ENCODE measurements around the gene CLSTN2. TPM values are rescaled to one million over a fixed set of nuclear protein-coding genes. Genes with fewer than 3 reads are reported as not detected.

CLSTN2 gene
- total RNA-seq, 1 donor from 2014 or later: 80.9 TPM

DNA sequence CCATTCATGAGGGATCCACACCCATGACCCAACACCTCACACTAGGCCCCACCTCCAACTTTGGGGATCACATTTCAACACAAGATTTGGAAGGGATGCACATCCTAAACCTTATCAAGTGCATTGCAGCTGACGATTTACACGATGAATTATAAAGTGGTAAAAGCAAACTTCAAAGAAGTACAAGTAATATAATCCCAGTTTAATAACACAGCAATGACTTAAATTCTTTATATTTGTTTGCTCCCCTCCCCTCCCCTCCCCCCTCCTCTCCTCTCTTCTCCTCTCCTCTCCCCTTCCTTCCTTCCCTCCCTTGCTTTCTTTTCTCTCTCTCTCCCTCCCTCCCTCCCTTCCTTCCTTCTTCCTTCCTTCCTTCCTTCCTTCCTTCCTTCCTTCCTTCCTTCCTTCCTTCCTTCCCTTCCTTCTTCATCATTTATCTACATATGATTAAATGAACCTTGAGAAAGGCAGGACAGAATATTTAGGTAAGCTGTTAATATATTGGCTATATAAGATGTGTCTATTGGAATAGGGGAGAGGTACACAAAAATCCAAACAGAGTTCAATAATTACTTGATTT is 46.3 kb upstream of the CLSTN2 start:
- no peaks in the 10 kb centered on the region for H3K36me3 Mint-ChIP-seq (ENCODE audit: low read depth, unreplicated experiment)
- no peak for DNase-seq (ENCODE audit: low read depth)
- no peak overlapping the region for H3K27ac ChIP-seq (ENCODE audit: low read depth, low read length)
- H3K79me2 ChIP-seq (ENCODE audit: insufficient read depth, low read length): no peaks in the 10 kb centered on the region
- no peaks in the 10 kb centered on the region for H3K4me1 ChIP-seq (ENCODE audit: insufficient read depth, low read length)
- no peaks in the 10 kb centered on the region for H3K36me3 ChIP-seq (ENCODE audit: insufficient read depth, low read length)
- no peak overlapping the region for H2AFZ ChIP-seq (ENCODE audit: low read depth, low read length)
- no peak overlapping the region for H3K4me3 ChIP-seq (ENCODE audit: insufficient read depth, low read depth, low read length)
- no peak for TF ChIP-seq CTCF (IDR thresholded peaks at IDR 0.05; ENCODE audit: insufficient read depth, low read depth, low read length)
- no peaks in the 10 kb centered on the region for H3K27me3 Mint-ChIP-seq (ENCODE audit: low read depth, unreplicated experiment)
- no peaks in the 10 kb centered on the region for H3K9me3 ChIP-seq (ENCODE audit: insufficient read depth, low read depth, low read length)
- peaks cover 2% of the 10 kb centered on the region for H3K9me3 Mint-ChIP-seq (ENCODE audit: unreplicated experiment)
- H3K4me3 Mint-ChIP-seq (ENCODE audit: unreplicated experiment): no peak overlapping the region
- H3K4me1 Mint-ChIP-seq (ENCODE audit: low read depth, unreplicated experiment): no peaks in the 10 kb centered on the region
- no peak overlapping the region for H3K27ac Mint-ChIP-seq (ENCODE audit: unreplicated experiment)
- no peaks in the 10 kb centered on the region for H4K20me1 ChIP-seq (ENCODE audit: insufficient read depth, low read length)
- H3K9ac ChIP-seq (ENCODE audit: low read length): no peak overlapping the region
- H3K27me3 ChIP-seq (ENCODE audit: insufficient read depth, low read length): no peaks in the 10 kb centered on the region
- H3K4me2 ChIP-seq (ENCODE audit: low read length): no peak overlapping the region
- FAIRE-seq: no peak

DNA sequence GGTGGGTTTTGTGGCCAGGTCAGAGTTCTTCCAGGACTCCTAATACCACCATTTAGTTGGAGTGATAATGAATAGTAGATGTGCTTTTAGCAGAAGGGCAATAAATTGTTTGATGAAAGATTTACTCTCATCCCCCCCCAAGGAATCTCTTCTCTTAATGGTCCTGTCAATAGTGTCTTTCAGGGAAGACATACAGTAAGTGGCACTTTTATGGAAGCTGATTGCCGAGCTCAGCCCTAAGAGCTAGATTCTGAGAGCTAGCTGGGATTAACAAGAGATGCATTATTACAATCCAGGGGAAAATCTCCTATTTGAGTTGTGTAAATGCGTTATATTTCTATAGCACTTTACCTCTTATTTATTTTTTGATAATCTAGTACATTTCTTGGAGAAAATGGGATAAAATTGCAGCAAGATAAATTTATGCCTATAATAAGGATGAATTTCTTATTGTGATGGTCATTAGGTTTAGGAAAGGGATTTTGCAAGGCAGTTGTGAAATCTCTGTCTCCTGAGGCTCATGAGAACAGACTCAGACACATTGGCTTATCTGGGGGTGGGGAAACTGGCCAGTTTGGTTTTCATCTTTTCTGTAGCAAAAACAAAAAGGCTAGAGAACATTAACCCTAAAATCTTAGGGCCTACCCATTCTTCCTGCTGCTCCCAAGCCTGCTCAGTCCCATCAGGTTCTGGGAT is 41.6 kb upstream of the CLSTN2 start:
- no peaks in the 10 kb centered on the region for H3K9me3 Mint-ChIP-seq (ENCODE audit: unreplicated experiment)
- no peak overlapping the region for H3K27ac Mint-ChIP-seq (ENCODE audit: unreplicated experiment)
- FAIRE-seq: no peak
- no peaks in the 10 kb centered on the region for H3K4me1 Mint-ChIP-seq (ENCODE audit: low read depth, unreplicated experiment)
- no peak for TF ChIP-seq CTCF (IDR thresholded peaks at IDR 0.05; ENCODE audit: insufficient read depth, low read depth, low read length)
- TF ChIP-seq EZH2 (IDR thresholded peaks at IDR 0.05; ENCODE audit: insufficient read depth, low read length): no peak
- Histone ChIP-seq H3K4me3 (ENCODE audit: insufficient read depth, low read depth, low read length) (no peak overlapping the region), H3K36me3 (ENCODE audit: insufficient read depth, low read length) (no peaks in the 10 kb centered on the region), H3K4me2 (ENCODE audit: low read length) (no peak overlapping the region), H3K4me1 (ENCODE audit: insufficient read depth, low read length) (no peaks in the 10 kb centered on the region), H3K27me3 (ENCODE audit: insufficient read depth, low read length) (no peaks in the 10 kb centered on the region), H2AFZ (ENCODE audit: low read depth, low read length) (no peak overlapping the region), H3K9me3 (ENCODE audit: insufficient read depth, low read depth, low read length) (no peaks in the 10 kb centered on the region), H4K20me1 (ENCODE audit: insufficient read depth, low read length) (no peaks in the 10 kb centered on the region), H3K79me2 (ENCODE audit: insufficient read depth, low read length) (no peaks in the 10 kb centered on the region), H3K27ac (ENCODE audit: low read depth, low read length) (no peak overlapping the region), H3K9ac (ENCODE audit: low read length) (no peak overlapping the region)
- no peak overlapping the region for H3K4me3 Mint-ChIP-seq (ENCODE audit: unreplicated experiment)
- no peaks in the 10 kb centered on the region for H3K27me3 Mint-ChIP-seq (ENCODE audit: low read depth, unreplicated experiment)
- no peaks in the 10 kb centered on the region for H3K36me3 Mint-ChIP-seq (ENCODE audit: low read depth, unreplicated experiment)
- no peak for DNase-seq (ENCODE audit: low read depth)

GRCh38 chr3:139893963-139894642 is 40.9 kb upstream of the CLSTN2 start:
- no peak for DNase-seq (ENCODE audit: low read depth)

More at GRCh38 chr3:139893963-139894642, 40.9 kb upstream of the CLSTN2 start:
- Histone ChIP-seq H3K27me3 (ENCODE audit: insufficient read depth, low read length) (no peaks in the 10 kb centered on the region), H3K4me3 (ENCODE audit: insufficient read depth, low read depth, low read length) (no peak overlapping the region), H3K4me1 (ENCODE audit: insufficient read depth, low read length) (no peaks in the 10 kb centered on the region), H2AFZ (ENCODE audit: low read depth, low read length) (no peak overlapping the region), H3K79me2 (ENCODE audit: insufficient read depth, low read length) (no peaks in the 10 kb centered on the region), H4K20me1 (ENCODE audit: insufficient read depth, low read length) (no peaks in the 10 kb centered on the region), H3K27ac (ENCODE audit: low read depth, low read length) (no peak overlapping the region), H3K36me3 (ENCODE audit: insufficient read depth, low read length) (no peaks in the 10 kb centered on the region), H3K4me2 (ENCODE audit: low read length) (no peak overlapping the region), H3K9me3 (ENCODE audit: insufficient read depth, low read depth, low read length) (no peaks in the 10 kb centered on the region), H3K9ac (ENCODE audit: low read length) (no peak overlapping the region)
- H3K27me3 Mint-ChIP-seq (ENCODE audit: low read depth, unreplicated experiment): no peaks in the 10 kb centered on the region
- H3K4me3 Mint-ChIP-seq (ENCODE audit: unreplicated experiment): no peak overlapping the region
- FAIRE-seq: no peak
- H3K9me3 Mint-ChIP-seq (ENCODE audit: unreplicated experiment): no peaks in the 10 kb centered on the region
- no peaks in the 10 kb centered on the region for H3K36me3 Mint-ChIP-seq (ENCODE audit: low read depth, unreplicated experiment)
- no peaks in the 10 kb centered on the region for H3K4me1 Mint-ChIP-seq (ENCODE audit: low read depth, unreplicated experiment)
- TF ChIP-seq EZH2 (IDR thresholded peaks at IDR 0.05; ENCODE audit: insufficient read depth, low read length) (no peak), CTCF (IDR thresholded peaks at IDR 0.05; ENCODE audit: insufficient read depth, low read depth, low read length) (no peak)
- H3K27ac Mint-ChIP-seq (ENCODE audit: unreplicated experiment): no peak overlapping the region
